GM18868 (cell line): ENCODE data around the gene RTL10.

Experiments
- ATAC-seq: cut with Tn5 transposase; IDR thresholded peaks from one replicate; pipeline ENCODE4 v1.9.1; 2021; ENCODE audit warnings: mild to moderate bottlenecking, moderate library complexity; ENCODE audit not compliant: unreplicated experiment

Gene RTL10

GRCh38 chr22:19825904-19826618 lies 28.6 kb downstream of the RTL10 start:
- no peak for ATAC-seq

- ATAC-seq = no peak
Observed at GRCh38 chr22:19824926-19825339, 29.7 kb downstream of the RTL10 start.

DNA sequence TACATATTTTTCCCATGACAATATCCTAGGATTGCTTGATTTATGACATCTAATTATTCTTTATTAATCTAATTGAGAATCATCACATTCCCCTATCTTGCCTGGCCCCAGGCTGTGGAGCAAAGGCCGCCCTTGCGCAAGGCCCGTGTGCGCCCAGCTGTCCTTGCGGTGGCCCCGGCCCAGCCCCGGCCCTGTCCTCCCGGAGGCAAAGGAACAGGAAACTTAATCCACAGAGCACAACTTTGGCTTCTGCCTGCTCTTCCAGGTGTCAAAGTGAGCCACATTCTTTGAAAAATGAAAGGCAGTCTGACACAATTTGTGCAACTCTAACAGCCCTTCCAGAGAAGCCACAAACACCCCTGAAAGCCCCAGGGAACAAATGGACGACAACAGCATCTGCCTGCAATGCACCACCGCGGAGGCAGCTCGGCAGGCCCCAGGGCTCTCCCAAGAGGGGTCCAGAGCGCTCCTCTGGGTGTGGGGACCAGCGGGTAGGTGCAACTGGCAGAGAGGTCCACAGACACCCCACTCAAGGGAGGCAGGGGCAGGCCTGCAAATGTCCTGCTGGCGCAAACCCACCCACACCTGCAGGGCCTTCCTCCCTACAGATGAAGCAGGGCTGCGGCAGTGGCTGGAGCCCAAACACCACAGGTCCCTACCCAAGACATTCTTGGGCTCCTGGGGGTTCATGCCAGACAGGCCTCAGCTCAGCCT lies 30.3 kb downstream of the RTL10 start:
- ATAC-seq = no peak

- ATAC-seq = no peak
Observed at GRCh38 chr22:19823902-19824211, 30.8 kb downstream of the RTL10 start.

- ATAC-seq = no peak
Observed at GRCh38 chr22:19823191-19823901, 31.3 kb downstream of the RTL10 start.

GRCh38 chr22:19822301-19823117 lies 32.2 kb downstream of the RTL10 start:
- ATAC-seq = no peak

DNA sequence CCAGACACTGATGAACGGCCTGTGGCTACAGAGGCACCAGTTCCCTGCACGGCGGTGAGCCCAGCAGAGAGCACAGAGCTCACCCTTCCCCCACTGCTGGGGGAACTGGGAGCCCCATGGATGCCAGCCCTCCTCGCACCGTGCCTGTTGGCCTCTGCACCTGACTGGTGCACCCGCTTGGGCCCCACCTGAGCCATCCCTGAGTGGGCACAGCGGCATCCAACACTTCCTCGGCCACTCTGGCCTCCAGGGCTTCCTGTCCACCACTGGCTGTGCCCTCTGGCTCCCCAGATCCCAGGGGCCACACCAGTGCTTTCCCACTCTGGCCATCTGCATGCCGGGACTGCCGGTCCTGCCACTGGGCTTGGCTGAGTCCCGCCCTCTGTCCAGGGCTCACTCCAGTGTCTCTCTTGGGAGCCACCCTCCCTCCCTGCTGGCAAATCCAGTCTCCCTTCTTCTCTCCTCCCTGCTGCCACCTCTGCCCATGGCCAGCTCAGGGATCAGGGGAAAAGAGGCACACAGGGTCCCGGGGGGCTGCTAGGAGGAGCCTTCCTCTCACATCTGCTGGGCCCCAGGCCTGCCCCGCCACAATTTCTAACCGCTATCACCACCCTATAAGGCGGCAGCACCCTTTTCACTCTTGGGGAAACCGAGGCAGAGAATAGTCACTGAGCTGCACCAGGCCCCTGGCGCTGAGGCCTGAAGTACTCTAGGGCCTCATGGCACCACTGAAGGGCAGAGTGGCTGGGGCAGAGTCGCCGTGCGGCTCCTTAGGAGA lies 33.0 kb downstream of the RTL10 start:
- ATAC-seq = no peak

- no peak for ATAC-seq
Observed at GRCh38 chr22:19820880-19821522, 33.7 kb downstream of the RTL10 start.

DNA sequence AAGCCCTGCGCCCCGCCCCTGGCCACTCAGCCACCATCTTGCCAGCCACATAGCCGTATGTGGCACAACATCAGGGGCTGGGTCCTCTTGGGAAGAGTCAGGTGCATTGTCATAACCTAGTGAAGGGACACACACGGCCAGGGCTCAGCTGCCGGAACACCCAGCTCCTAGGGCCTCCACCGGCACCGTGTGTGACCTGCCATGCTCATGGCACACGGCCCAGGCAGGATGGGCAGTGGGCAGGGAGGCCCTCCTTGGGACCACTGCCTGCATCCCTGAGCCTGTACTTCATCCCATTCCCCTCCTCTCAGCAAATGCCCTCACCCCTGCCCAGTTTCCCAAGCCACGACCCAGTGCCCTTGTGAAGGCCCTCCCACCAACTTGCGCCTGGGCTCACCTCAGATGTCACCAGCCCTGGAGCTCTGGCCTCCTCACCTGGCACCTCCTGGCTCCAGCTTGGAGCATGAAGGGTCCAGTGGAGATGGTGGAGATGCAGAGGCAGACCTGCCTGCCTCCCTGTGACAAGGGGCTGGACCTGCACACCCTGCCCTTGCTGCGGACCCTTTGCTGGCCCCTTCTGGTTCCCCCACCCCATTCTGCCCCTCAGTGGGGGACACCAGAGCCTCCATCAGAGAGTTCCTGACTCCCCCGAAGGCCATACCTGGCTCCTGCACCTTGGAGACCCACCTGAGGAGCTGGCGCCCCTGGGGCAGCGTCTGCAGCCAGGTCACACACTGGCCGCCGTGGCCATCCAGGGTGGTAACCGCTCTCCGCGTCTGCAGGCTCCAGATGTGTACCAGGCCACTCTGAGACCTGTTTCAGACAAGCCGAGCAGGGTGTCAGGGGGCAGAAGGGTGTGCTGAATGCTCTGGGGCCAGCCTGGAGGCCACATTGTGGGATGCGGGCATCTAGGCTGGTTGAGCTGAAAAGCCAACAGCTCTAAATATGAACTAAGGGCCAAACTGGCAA lies 34.5 kb downstream of the RTL10 start:
- ATAC-seq = no peak

GRCh38 chr22:19819208-19819910 lies 35.3 kb downstream of the RTL10 start:
- ATAC-seq = no peak

- ATAC-seq = no peak
Observed at GRCh38 chr22:19818324-19819207, 36.1 kb downstream of the RTL10 start.

GRCh38 chr22:19816372-19817119 lies 38.1 kb downstream of the RTL10 start:
- ATAC-seq = no peak

GRCh38 chr22:19815823-19816290 lies 38.8 kb downstream of the RTL10 start:
- ATAC-seq = no peak

- ATAC-seq = no peak
Observed at GRCh38 chr22:19815093-19815822, 39.4 kb downstream of the RTL10 start.

GRCh38 chr22:19814428-19814827 lies 40.2 kb downstream of the RTL10 start:
- no peak for ATAC-seq

- no peak for ATAC-seq
Observed at GRCh38 chr22:19812910-19813309, 41.8 kb downstream of the RTL10 start.
